Panc1 (cell line): Measurements from ENCODE around the gene HOXB2.

ENCODE experiments used
- CTCF ChIP-seq: fragments of 450-650 bp; IDR thresholded peaks from 2 replicates; pipeline ENCODE4 v1.5.1; 2017; ENCODE audit warnings: mild to moderate bottlenecking
- POLR2AphosphoS5 ChIP-seq: IDR thresholded peaks from 2 replicates; pipeline ENCODE4 v1.6.1; 2012; ENCODE audit warnings: mild to moderate bottlenecking, low read depth, low read length, moderate library complexity
- TCF7L2 ChIP-seq: IDR thresholded peaks from 2 replicates; pipeline ENCODE4 v1.6.1; 2011; ENCODE audit warnings: mild to moderate bottlenecking, low read depth, low read length, inconsistent platforms

GRCh38 chr17:48549914-48550501 is 5.1 kb upstream of the HOXB2 start:
- no peak for TF ChIP-seq TCF7L2
- TF ChIP-seq CTCF, result no peak
- TF ChIP-seq POLR2AphosphoS5, result no peak; the same call in 1 of the 2 replicates
